Neural cell (in vitro differentiated cells): ENCODE measurements around the gene FOXO1.

Source experiments
- EP300 ChIP-seq: fragments of 450-650 bp; conservative IDR thresholded peaks from 2 replicates; pipeline ENCODE4 v1.6.1; 2014; ENCODE audit warnings: antibody characterized with exemption, mild to moderate bottlenecking, moderate library complexity; ENCODE audit not compliant: poor library complexity, severe bottlenecking
- EZH2 ChIP-seq: fragments of 200-600, 300-800 bp; shearing (Covaris generic), sonication (generic); IDR thresholded peaks from 2 replicates; pipeline ENCODE4 v1.6.1; 2014; ENCODE audit warnings: antibody characterized with exemption, low read length, borderline replicate concordance, mild to moderate bottlenecking; ENCODE audit not compliant: insufficient read depth, poor library complexity, severe bottlenecking
- MXI1 ChIP-seq: fragments of 450-650 bp; conservative IDR thresholded peaks from 2 replicates; pipeline ENCODE4 v1.6.1; 2014; ENCODE audit warnings: antibody characterized with exemption, mild to moderate bottlenecking; ENCODE audit not compliant: poor library complexity, severe bottlenecking
- POLR2AphosphoS5 ChIP-seq: IDR thresholded peaks from 2 replicates; pipeline ENCODE4 v1.6.1; 2012
- RAD21 ChIP-seq: fragments of 450-650 bp; conservative IDR thresholded peaks from 2 replicates; pipeline ENCODE4 v1.6.1; 2014; ENCODE audit warnings: antibody characterized with exemption, mild to moderate bottlenecking, moderate library complexity
- SMC3 ChIP-seq: fragments of 450-650 bp; conservative IDR thresholded peaks from 2 replicates; pipeline ENCODE4 v1.6.1; 2014; ENCODE audit warnings: antibody characterized with exemption, mild to moderate bottlenecking, moderate library complexity; ENCODE audit not compliant: poor library complexity
- TAF1 ChIP-seq: IDR thresholded peaks from 2 replicates; pipeline ENCODE4 v1.6.1; 2012; ENCODE audit warnings: low read depth
- TF ChIP-seq, protein P1 (sequence below): fragments of 450-650 bp; IDR thresholded peaks from 2 replicates; pipeline ENCODE4 v1.5.1; 2014; ENCODE audit warnings: antibody characterized with exemption, mild to moderate bottlenecking, moderate library complexity; ENCODE audit not compliant: poor library complexity, severe bottlenecking

DNA sequence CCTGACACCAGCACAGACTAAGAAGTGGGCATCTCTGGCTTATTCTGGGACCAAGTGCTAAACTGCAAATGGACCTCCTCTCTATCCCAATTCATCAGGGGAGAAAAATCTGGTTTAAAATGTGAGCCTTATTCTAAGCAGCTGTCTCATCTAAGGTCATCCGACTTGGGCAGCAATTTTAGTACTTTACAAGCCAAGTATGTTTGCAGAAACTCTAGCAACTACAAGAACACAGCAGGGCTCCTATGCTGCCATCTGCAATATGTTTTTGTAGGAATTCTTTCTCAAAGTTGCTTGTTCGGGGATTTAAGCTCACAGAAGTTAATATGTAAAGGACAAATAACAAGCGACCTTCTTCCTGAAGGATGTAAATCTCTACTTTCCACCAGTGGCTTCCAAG lies 113.1 kb downstream of the FOXO1 start:
- TF ChIP-seq, protein P1, sequence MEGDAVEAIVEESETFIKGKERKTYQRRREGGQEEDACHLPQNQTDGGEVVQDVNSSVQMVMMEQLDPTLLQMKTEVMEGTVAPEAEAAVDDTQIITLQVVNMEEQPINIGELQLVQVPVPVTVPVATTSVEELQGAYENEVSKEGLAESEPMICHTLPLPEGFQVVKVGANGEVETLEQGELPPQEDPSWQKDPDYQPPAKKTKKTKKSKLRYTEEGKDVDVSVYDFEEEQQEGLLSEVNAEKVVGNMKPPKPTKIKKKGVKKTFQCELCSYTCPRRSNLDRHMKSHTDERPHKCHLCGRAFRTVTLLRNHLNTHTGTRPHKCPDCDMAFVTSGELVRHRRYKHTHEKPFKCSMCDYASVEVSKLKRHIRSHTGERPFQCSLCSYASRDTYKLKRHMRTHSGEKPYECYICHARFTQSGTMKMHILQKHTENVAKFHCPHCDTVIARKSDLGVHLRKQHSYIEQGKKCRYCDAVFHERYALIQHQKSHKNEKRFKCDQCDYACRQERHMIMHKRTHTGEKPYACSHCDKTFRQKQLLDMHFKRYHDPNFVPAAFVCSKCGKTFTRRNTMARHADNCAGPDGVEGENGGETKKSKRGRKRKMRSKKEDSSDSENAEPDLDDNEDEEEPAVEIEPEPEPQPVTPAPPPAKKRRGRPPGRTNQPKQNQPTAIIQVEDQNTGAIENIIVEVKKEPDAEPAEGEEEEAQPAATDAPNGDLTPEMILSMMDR = no peak
- no peak for TF ChIP-seq TAF1
- TF ChIP-seq EP300 = no peak
- TF ChIP-seq EZH2 = no peak
- no peak for TF ChIP-seq SMC3
- TF ChIP-seq POLR2AphosphoS5 = no peak
- TF ChIP-seq RAD21 = no peak
- no peak for TF ChIP-seq MXI1
